ENCODE measurements around the gene NHLRC2. TPM values are rescaled to one million over a fixed set of nuclear protein-coding genes. Genes with fewer than 3 reads are reported as not detected.

The NHLRC2 gene
- polyA plus RNA-seq, 3 donors: 2.8 to 6.9 (median 5.3) TPM

DNA sequence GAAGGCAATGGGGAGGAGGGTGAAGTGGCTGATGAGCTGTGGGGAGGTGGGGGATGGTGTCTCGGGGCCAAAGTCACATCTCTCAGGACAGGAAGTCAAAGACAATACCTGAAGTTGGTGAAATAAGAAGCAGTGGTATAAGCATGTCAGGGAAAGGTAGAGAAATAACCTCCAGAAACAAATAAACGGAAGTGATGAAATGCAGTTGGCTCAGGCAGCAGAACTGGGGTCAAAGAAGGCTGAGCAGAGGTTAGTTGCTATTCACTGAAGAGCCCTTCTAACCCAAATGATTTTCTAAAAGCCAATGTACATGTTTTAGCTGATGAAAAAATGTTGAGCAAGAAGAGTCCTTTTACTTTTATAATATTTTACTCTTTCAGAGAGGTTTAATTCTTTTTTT is 110.6 kb downstream of the NHLRC2 start:
- Mint-ChIP-seq H3K9me3 (peaks cover 0 to 11% (median 7%) of the 10 kb centered on the region in 7 donors), H3K27ac (no peak overlapping the region), H3K4me1 (peaks cover 22% of the 10 kb centered on the region), H3K36me3 (peaks cover 3 to 7% of the 10 kb centered on the region in 2 donors), H3K27me3 (ENCODE audit: low read depth in 3 of 3) (no peaks in the 10 kb centered on the region), H3K4me3 (no peak overlapping the region)
- Histone ChIP-seq H3K4me2 (replicated peaks; ENCODE audit: extremely low read depth, low read length, poor library complexity, severe bottlenecking) (peak overlapping the region; percentile 53), H3K27ac (ENCODE audit: low read depth in 1 of 2, low read length in 2 of 2) (no peak overlapping the region), H3K4me3 (replicated peaks in 1 of 3; ENCODE audit: low read depth in 2 of 3, low read length in 3 of 3) (peak overlapping the region in 1 of 3 experiments; percentile 34), H3K36me3 (replicated peaks in 1 of 2; ENCODE audit: control insufficient read depth in 1 of 2, insufficient read depth in 2 of 2, low read length in 2 of 2) (no peaks in the 10 kb centered on the region), H3K9ac (ENCODE audit: insufficient read depth, low read length, poor library complexity, severe bottlenecking) (no peak overlapping the region), H4K20me1 (ENCODE audit: insufficient read depth, low read length) (no peaks in the 10 kb centered on the region), H2AFZ (ENCODE audit: insufficient read depth, low read depth, low read length, poor library complexity, severe bottlenecking) (no peak overlapping the region), H3K4me1 (ENCODE audit: control insufficient read depth in 1 of 2, insufficient read depth in 2 of 2, low read length in 2 of 2) (peaks cover 33 to 38% of the 10 kb centered on the region in 2 donors), H3K79me2 (ENCODE audit: insufficient read depth, low read length) (no peaks in the 10 kb centered on the region), H3K27me3 (ENCODE audit: control insufficient read depth in 2 of 2, insufficient read depth in 2 of 2, low read length in 2 of 2) (no peaks in the 10 kb centered on the region), H3K9me3 (replicated peaks in 1 of 2; ENCODE audit: control insufficient read depth in 1 of 2, insufficient read depth in 1 of 2, low read length in 2 of 2) (peaks cover 0 to 2% of the 10 kb centered on the region in 2 donors)
- TF ChIP-seq CTCF (IDR thresholded peaks at IDR 0.05): no peak
- intact Hi-C loops (cut with micrococcal nuclease): no loop called here
- WGBS (ENCODE audit: insufficient coverage): no CpG with 5 or more reads among the region's 2 CpGs
- DNase-seq: peak; percentile 29 to 63 (median 59)

DNA sequence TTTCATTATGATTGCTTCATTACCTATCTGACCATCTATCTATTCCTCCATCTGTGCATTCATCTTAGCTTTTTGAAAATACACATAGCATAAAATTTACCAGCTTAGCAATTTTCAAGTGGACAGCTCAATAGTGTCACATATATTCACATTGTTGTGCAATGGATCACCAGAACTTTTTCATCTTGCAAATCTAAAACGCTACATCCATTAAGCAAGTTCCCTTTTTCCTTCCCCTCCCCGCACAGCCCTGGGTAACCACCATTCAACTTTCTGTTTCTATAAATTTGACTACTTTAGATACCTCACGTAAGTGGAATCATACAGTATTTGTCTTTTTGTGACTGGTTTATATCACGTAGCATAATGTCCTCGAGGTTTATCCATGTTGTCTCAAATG is 111.2 kb downstream of the NHLRC2 start:
- H3K4me1 Mint-ChIP-seq: peaks cover 17% of the 10 kb centered on the region
- peak overlapping the region in 1 of 3 experiments; percentile 29 for H3K4me3 ChIP-seq (replicated peaks in 1 of 3; ENCODE audit: low read depth in 2 of 3, low read length in 3 of 3)
- no peaks in the 10 kb centered on the region for H3K27me3 Mint-ChIP-seq (ENCODE audit: low read depth in 3 of 3)
- no peak overlapping the region for H3K4me3 Mint-ChIP-seq
- intact Hi-C loops (cut with micrococcal nuclease): no loop called here
- peak; percentile 82 to 88 (median 87) for DNase-seq
- H3K27ac Mint-ChIP-seq: no peak overlapping the region
- TF ChIP-seq CTCF (IDR thresholded peaks at IDR 0.05): no peak
- no peak overlapping the region for H3K27ac ChIP-seq (ENCODE audit: low read depth in 1 of 2, low read length in 2 of 2)
- H3K4me2 ChIP-seq (replicated peaks; ENCODE audit: extremely low read depth, low read length, poor library complexity, severe bottlenecking): peak overlapping the region; percentile 53
- peaks cover 0 to 2% of the 10 kb centered on the region in 2 donors for H3K9me3 ChIP-seq (replicated peaks in 1 of 2; ENCODE audit: control insufficient read depth in 1 of 2, insufficient read depth in 1 of 2, low read length in 2 of 2)
- peaks cover 3 to 7% of the 10 kb centered on the region in 2 donors for H3K36me3 Mint-ChIP-seq
- H2AFZ ChIP-seq (ENCODE audit: insufficient read depth, low read depth, low read length, poor library complexity, severe bottlenecking): no peak overlapping the region
- peaks cover 30 to 35% of the 10 kb centered on the region in 2 donors for H3K4me1 ChIP-seq (ENCODE audit: control insufficient read depth in 1 of 2, insufficient read depth in 2 of 2, low read length in 2 of 2)
- H3K36me3 ChIP-seq (replicated peaks in 1 of 2; ENCODE audit: control insufficient read depth in 1 of 2, insufficient read depth in 2 of 2, low read length in 2 of 2): no peaks in the 10 kb centered on the region
- no peaks in the 10 kb centered on the region for H3K79me2 ChIP-seq (ENCODE audit: insufficient read depth, low read length)
- no peaks in the 10 kb centered on the region for H3K27me3 ChIP-seq (ENCODE audit: control insufficient read depth in 2 of 2, insufficient read depth in 2 of 2, low read length in 2 of 2)
- H3K9ac ChIP-seq (ENCODE audit: insufficient read depth, low read length, poor library complexity, severe bottlenecking): no peak overlapping the region
- WGBS (ENCODE audit: insufficient coverage): 0% methylated on average over 1 of the region's 5 CpGs
- peaks cover 0 to 11% (median 7%) of the 10 kb centered on the region in 7 donors for H3K9me3 Mint-ChIP-seq
- no peaks in the 10 kb centered on the region for H4K20me1 ChIP-seq (ENCODE audit: insufficient read depth, low read length)

Small RNA genes lying within 50 kb of the gene (small RNA-seq; reads per million reads assigned to genes)
- not detected for gene RF00560 (ENCODE audit: insufficient read length, low read depth)

Other genes with a start within 250 kb of the NHLRC2 start
- gene NRAP, start 190.6 kb upstream of the NHLRC2 start, polyA plus RNA-seq: not detected
- gene CASP7, start 174.7 kb upstream of the NHLRC2 start, polyA plus RNA-seq: 10 to 100 TPM in 2 of 3 donors, 1 to 10 TPM in 1; 9.9 to 26.1 (median 16.0) TPM
- gene PLEKHS1, start 103.0 kb upstream of the NHLRC2 start, polyA plus RNA-seq: under 1 TPM in 1 of 3 donors, not detected in 2; 0.08 TPM
- 1 to 10 TPM in 2 of 3 donors, under 1 TPM in 1; 1.00 to 1.3 (median 1.3) TPM for gene DCLRE1A, start 579 bp upstream of the NHLRC2 start, polyA plus RNA-seq
- gene ADRB1, start 189.2 kb downstream of the NHLRC2 start, polyA plus RNA-seq: 1 to 10 TPM in 1 of 3 donors, under 1 TPM in 1, not detected in 1; 0.05 to 3.4 TPM

Data from CD14-positive monocyte (primary cell).